ENCODE measurements around the gene SKIC8. TPM values are rescaled to one million over a fixed set of nuclear protein-coding genes. Genes with fewer than 3 reads are reported as not detected.
A peak's percentile ranks its signal among the peaks of the same experiment; 100 is the strongest.

The SKIC8 gene
- total RNA-seq, 1 experiment from 2014 or later = 55.5 TPM

DNA sequence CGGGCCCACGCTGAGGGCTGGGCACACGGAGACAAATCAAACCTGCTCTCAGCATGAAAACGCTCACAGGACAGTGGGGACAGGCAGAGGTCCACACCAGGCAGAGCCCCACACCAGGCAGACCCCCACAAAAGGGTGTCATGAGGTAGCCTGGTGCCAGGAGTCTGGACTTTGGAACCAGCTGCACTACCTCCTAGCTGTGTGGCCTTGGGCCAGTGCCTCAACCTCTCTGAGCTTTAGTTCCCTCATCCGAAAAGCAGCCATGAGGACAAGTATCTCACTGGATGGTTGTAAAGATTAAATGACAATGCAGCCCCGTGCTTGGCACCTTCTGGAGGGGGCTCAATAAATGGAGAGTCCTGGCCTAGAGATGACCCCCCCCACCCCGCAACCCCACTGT is 24.3 kb upstream of the SKIC8 start:
- H3K4me1 ChIP-seq (ENCODE audit: insufficient read depth, low read length, poor library complexity, severe bottlenecking) = peaks cover 22% of the 10 kb centered on the region
- ChIA-PET CTCF (no interaction called here), POLR2A (ENCODE audit: low non-redundant PET) (no interaction called here)
- no peak overlapping the region for H3K4me3 ChIP-seq (ENCODE audit: low read depth, low read length, poor library complexity, severe bottlenecking)
- H3K27ac ChIP-seq (ENCODE audit: low read depth, low read length, poor library complexity, severe bottlenecking) = no peak overlapping the region
- H3K9me3 ChIP-seq (ENCODE audit: low read depth, low read length, poor library complexity, severe bottlenecking) = no peaks in the 10 kb centered on the region
- no peak for DNase-seq (ENCODE audit: low spot score)
- TF ChIP-seq EZH2 (IDR thresholded peaks at IDR 0.05; ENCODE audit: borderline replicate concordance, low read depth, low read length, poor library complexity, severe bottlenecking) = no peak
- TF ChIP-seq, protein P1, sequence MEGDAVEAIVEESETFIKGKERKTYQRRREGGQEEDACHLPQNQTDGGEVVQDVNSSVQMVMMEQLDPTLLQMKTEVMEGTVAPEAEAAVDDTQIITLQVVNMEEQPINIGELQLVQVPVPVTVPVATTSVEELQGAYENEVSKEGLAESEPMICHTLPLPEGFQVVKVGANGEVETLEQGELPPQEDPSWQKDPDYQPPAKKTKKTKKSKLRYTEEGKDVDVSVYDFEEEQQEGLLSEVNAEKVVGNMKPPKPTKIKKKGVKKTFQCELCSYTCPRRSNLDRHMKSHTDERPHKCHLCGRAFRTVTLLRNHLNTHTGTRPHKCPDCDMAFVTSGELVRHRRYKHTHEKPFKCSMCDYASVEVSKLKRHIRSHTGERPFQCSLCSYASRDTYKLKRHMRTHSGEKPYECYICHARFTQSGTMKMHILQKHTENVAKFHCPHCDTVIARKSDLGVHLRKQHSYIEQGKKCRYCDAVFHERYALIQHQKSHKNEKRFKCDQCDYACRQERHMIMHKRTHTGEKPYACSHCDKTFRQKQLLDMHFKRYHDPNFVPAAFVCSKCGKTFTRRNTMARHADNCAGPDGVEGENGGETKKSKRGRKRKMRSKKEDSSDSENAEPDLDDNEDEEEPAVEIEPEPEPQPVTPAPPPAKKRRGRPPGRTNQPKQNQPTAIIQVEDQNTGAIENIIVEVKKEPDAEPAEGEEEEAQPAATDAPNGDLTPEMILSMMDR (conservative IDR thresholded peaks at IDR 0.05; ENCODE audit: low read depth, low read length) = no peak
- no peaks in the 10 kb centered on the region for H3K36me3 ChIP-seq (ENCODE audit: insufficient read depth, low read length, poor library complexity, severe bottlenecking)
- no TSS peak for BruUV-seq (replicated peaks)
- intact Hi-C loops (cut with micrococcal nuclease; ENCODE audit: unreplicated experiment) = no loop called here
- no peaks in the 10 kb centered on the region for H3K27me3 ChIP-seq (replicated peaks; ENCODE audit: insufficient read depth, low read depth, low read length, poor library complexity)

DNA sequence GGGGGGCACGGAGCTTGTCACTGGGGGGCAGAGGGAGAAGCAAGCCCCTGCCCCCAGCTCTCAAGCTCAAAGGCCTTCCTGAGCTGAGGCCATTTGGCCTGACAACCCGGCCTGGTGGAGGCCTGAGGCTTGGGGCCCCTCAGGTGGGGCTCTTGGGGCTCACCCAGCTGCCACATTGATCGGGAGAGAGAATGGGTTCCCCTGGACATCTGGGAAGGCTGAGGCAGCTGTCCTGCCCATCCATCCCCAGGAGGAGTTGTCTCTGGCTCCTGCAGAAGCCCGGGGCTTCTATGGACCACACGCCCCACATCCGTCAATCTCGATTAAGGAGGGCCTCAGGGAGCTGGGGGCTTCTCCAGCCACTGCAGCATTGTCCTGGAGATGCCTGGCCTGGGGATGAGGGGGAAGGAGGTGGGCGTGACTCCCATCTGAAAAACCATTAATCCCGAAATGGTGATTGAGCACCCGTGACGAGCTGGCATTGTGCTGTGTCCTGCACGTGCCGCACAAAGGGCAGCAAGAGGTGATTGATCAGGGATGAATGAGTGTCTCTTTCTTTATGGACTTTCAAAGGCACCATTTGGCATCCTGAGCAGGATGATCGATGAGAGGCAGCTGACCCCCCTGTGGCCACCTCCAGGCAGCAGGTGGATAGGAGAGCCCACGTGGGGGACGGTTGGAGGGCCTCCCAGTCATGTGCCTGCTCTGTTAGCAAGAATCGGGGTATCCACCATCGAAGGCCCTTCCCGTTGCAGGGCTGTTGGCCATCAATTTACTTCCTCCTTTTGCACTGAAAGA is 23.5 kb upstream of the SKIC8 start:
- ChIA-PET CTCF (no interaction called here), POLR2A (ENCODE audit: low non-redundant PET) (no interaction called here)
- no TSS peak for BruUV-seq (replicated peaks)
- Histone ChIP-seq H3K36me3 (ENCODE audit: insufficient read depth, low read length, poor library complexity, severe bottlenecking) (no peaks in the 10 kb centered on the region), H3K27ac (ENCODE audit: low read depth, low read length, poor library complexity, severe bottlenecking) (peak overlapping the region; percentile 40), H3K4me1 (ENCODE audit: insufficient read depth, low read length, poor library complexity, severe bottlenecking) (peaks cover 22% of the 10 kb centered on the region), H3K27me3 (replicated peaks; ENCODE audit: insufficient read depth, low read depth, low read length, poor library complexity) (no peaks in the 10 kb centered on the region), H3K4me3 (ENCODE audit: low read depth, low read length, poor library complexity, severe bottlenecking) (no peak overlapping the region), H3K9me3 (ENCODE audit: low read depth, low read length, poor library complexity, severe bottlenecking) (no peaks in the 10 kb centered on the region)
- no peak for DNase-seq (ENCODE audit: low spot score)
- TF ChIP-seq, protein P1 (conservative IDR thresholded peaks at IDR 0.05; ENCODE audit: low read depth, low read length) = no peak
- intact Hi-C loops (cut with micrococcal nuclease; ENCODE audit: unreplicated experiment) = no loop called here

DNA sequence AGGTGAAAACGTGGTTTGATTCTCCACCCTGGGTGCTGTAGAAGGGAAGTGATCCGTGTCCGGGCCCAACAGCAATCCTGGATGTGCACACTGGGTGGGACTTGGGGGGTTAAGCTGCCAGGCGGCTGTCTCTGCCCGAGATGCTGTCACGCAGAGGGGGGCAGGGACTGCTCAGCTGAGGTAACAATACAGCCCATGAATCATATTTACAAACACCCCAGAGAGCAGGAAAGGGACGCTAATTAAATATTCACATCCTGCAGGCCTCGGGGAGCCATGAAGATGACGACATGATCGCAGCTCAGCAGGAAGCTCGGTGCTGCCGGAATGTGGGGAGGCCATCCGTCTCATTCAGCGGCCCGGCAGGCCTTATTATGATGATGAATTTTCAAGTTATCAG is 22.8 kb upstream of the SKIC8 start:
- ChIA-PET POLR2A (ENCODE audit: low non-redundant PET) (no interaction called here), CTCF (no interaction called here)
- peak overlapping the region; percentile 59 for H3K27ac ChIP-seq (ENCODE audit: low read depth, low read length, poor library complexity, severe bottlenecking)
- DNase-seq (ENCODE audit: low spot score) = peak; percentile 96
- intact Hi-C loops (cut with micrococcal nuclease; ENCODE audit: unreplicated experiment) = no loop called here
- no peaks in the 10 kb centered on the region for H3K36me3 ChIP-seq (ENCODE audit: insufficient read depth, low read length, poor library complexity, severe bottlenecking)
- H3K9me3 ChIP-seq (ENCODE audit: low read depth, low read length, poor library complexity, severe bottlenecking) = no peaks in the 10 kb centered on the region
- H3K4me1 ChIP-seq (ENCODE audit: insufficient read depth, low read length, poor library complexity, severe bottlenecking) = peaks cover 22% of the 10 kb centered on the region
- BruUV-seq (replicated peaks) = no TSS peak
- no peak overlapping the region for H3K4me3 ChIP-seq (ENCODE audit: low read depth, low read length, poor library complexity, severe bottlenecking)
- H3K27me3 ChIP-seq (replicated peaks; ENCODE audit: insufficient read depth, low read depth, low read length, poor library complexity) = no peaks in the 10 kb centered on the region
- no peak for TF ChIP-seq EZH2 (IDR thresholded peaks at IDR 0.05; ENCODE audit: borderline replicate concordance, low read depth, low read length, poor library complexity, severe bottlenecking)
- TF ChIP-seq, protein P1 (conservative IDR thresholded peaks at IDR 0.05; ENCODE audit: low read depth, low read length) = no peak

All from A673 (cell line).